ENCODE results near the gene DPP10.

The DPP10 gene

GRCh38 chr2:115584507-115584906 is 1142.1 kb downstream of the DPP10 start:
- Histone ChIP-seq H3K36me3 (ENCODE audit: control insufficient read depth in 5 of 5, insufficient read depth in 5 of 5, low read length in 5 of 5) (no peaks in the 10 kb centered on the region), H3K9me3 (ENCODE audit: control insufficient read depth in 5 of 5, low read length in 5 of 5) (no peaks in the 10 kb centered on the region), H3K4me1 (ENCODE audit: control insufficient read depth in 5 of 5, insufficient read depth in 5 of 5, low read length in 5 of 5) (no peaks in the 10 kb centered on the region), H3K9ac (ENCODE audit: low read length in 5 of 5) (no peak overlapping the region), H3K27ac (ENCODE audit: low read depth, low read length) (no peak overlapping the region), H3K4me3 (ENCODE audit: low read depth in 1 of 5, low read length in 5 of 5) (no peak overlapping the region), H3K27me3 (ENCODE audit: control insufficient read depth in 5 of 5, insufficient read depth in 4 of 5, low read length in 5 of 5) (no peaks in the 10 kb centered on the region)

- no peaks in the 10 kb centered on the region for H3K4me1 ChIP-seq (ENCODE audit: control insufficient read depth in 5 of 5, insufficient read depth in 5 of 5, low read length in 5 of 5)
- peaks cover 0 to 5% (median 2%) of the 10 kb centered on the region in 5 donors for H3K9me3 ChIP-seq (ENCODE audit: control insufficient read depth in 5 of 5, low read length in 5 of 5)
- no peak overlapping the region for H3K27ac ChIP-seq (ENCODE audit: low read depth, low read length)
- H3K9ac ChIP-seq (ENCODE audit: low read length in 5 of 5), result no peak overlapping the region
- no peak overlapping the region for H3K4me3 ChIP-seq (ENCODE audit: low read depth in 1 of 5, low read length in 5 of 5)
- H3K36me3 ChIP-seq (ENCODE audit: control insufficient read depth in 5 of 5, insufficient read depth in 5 of 5, low read length in 5 of 5), result no peaks in the 10 kb centered on the region
- no peaks in the 10 kb centered on the region for H3K27me3 ChIP-seq (ENCODE audit: control insufficient read depth in 5 of 5, insufficient read depth in 4 of 5, low read length in 5 of 5)
These were observed 1154.4 kb downstream of the DPP10 start for GRCh38 chr2:115596659-115597375.

GRCh38 chr2:115603285-115603684 is 1160.8 kb downstream of the DPP10 start:
- no peak overlapping the region for H3K4me3 ChIP-seq (ENCODE audit: low read depth in 1 of 5, low read length in 5 of 5)
- H3K9ac ChIP-seq (ENCODE audit: low read length in 5 of 5), result no peak overlapping the region
- no peak overlapping the region for H3K27ac ChIP-seq (ENCODE audit: low read depth, low read length)
- H3K9me3 ChIP-seq (ENCODE audit: control insufficient read depth in 5 of 5, low read length in 5 of 5), result no peaks in the 10 kb centered on the region
- H3K27me3 ChIP-seq (ENCODE audit: control insufficient read depth in 5 of 5, insufficient read depth in 4 of 5, low read length in 5 of 5), result no peaks in the 10 kb centered on the region
- no peaks in the 10 kb centered on the region for H3K36me3 ChIP-seq (ENCODE audit: control insufficient read depth in 5 of 5, insufficient read depth in 5 of 5, low read length in 5 of 5)
- no peaks in the 10 kb centered on the region for H3K4me1 ChIP-seq (ENCODE audit: control insufficient read depth in 5 of 5, insufficient read depth in 5 of 5, low read length in 5 of 5)

- no peak overlapping the region for H3K9ac ChIP-seq (ENCODE audit: low read length in 5 of 5)
- H3K9me3 ChIP-seq (ENCODE audit: control insufficient read depth in 5 of 5, low read length in 5 of 5), result no peaks in the 10 kb centered on the region
- H3K4me1 ChIP-seq (ENCODE audit: control insufficient read depth in 5 of 5, insufficient read depth in 5 of 5, low read length in 5 of 5), result no peaks in the 10 kb centered on the region
- H3K27me3 ChIP-seq (ENCODE audit: control insufficient read depth in 5 of 5, insufficient read depth in 4 of 5, low read length in 5 of 5), result no peaks in the 10 kb centered on the region
- no peak overlapping the region for H3K27ac ChIP-seq (ENCODE audit: low read depth, low read length)
- no peaks in the 10 kb centered on the region for H3K36me3 ChIP-seq (ENCODE audit: control insufficient read depth in 5 of 5, insufficient read depth in 5 of 5, low read length in 5 of 5)
- no peak overlapping the region for H3K4me3 ChIP-seq (ENCODE audit: low read depth in 1 of 5, low read length in 5 of 5)
These were observed 1163.9 kb downstream of the DPP10 start for GRCh38 chr2:115606350-115606749.

GRCh38 chr2:115609978-115610377 is 1167.5 kb downstream of the DPP10 start:
- Histone ChIP-seq H3K9ac (ENCODE audit: low read length in 5 of 5) (no peak overlapping the region), H3K9me3 (ENCODE audit: control insufficient read depth in 5 of 5, low read length in 5 of 5) (no peaks in the 10 kb centered on the region), H3K4me1 (ENCODE audit: control insufficient read depth in 5 of 5, insufficient read depth in 5 of 5, low read length in 5 of 5) (no peaks in the 10 kb centered on the region), H3K4me3 (ENCODE audit: low read depth in 1 of 5, low read length in 5 of 5) (no peak overlapping the region), H3K36me3 (ENCODE audit: control insufficient read depth in 5 of 5, insufficient read depth in 5 of 5, low read length in 5 of 5) (no peaks in the 10 kb centered on the region), H3K27ac (ENCODE audit: low read depth, low read length) (no peak overlapping the region), H3K27me3 (ENCODE audit: control insufficient read depth in 5 of 5, insufficient read depth in 4 of 5, low read length in 5 of 5) (no peaks in the 10 kb centered on the region)

GRCh38 chr2:115610888-115611287 is 1168.4 kb downstream of the DPP10 start:
- no peaks in the 10 kb centered on the region for H3K27me3 ChIP-seq (ENCODE audit: control insufficient read depth in 5 of 5, insufficient read depth in 4 of 5, low read length in 5 of 5)
- no peak overlapping the region for H3K9ac ChIP-seq (ENCODE audit: low read length in 5 of 5)
- H3K4me1 ChIP-seq (ENCODE audit: control insufficient read depth in 5 of 5, insufficient read depth in 5 of 5, low read length in 5 of 5), result no peaks in the 10 kb centered on the region
- no peaks in the 10 kb centered on the region for H3K36me3 ChIP-seq (ENCODE audit: control insufficient read depth in 5 of 5, insufficient read depth in 5 of 5, low read length in 5 of 5)
- H3K4me3 ChIP-seq (ENCODE audit: low read depth in 1 of 5, low read length in 5 of 5), result no peak overlapping the region
- no peaks in the 10 kb centered on the region for H3K9me3 ChIP-seq (ENCODE audit: control insufficient read depth in 5 of 5, low read length in 5 of 5)
- no peak overlapping the region for H3K27ac ChIP-seq (ENCODE audit: low read depth, low read length)

- Histone ChIP-seq H3K27ac (ENCODE audit: low read depth, low read length) (no peak overlapping the region), H3K9ac (ENCODE audit: low read length in 5 of 5) (no peak overlapping the region), H3K27me3 (ENCODE audit: control insufficient read depth in 5 of 5, insufficient read depth in 4 of 5, low read length in 5 of 5) (no peaks in the 10 kb centered on the region), H3K4me1 (ENCODE audit: control insufficient read depth in 5 of 5, insufficient read depth in 5 of 5, low read length in 5 of 5) (peaks cover 0 to 8% (median 0%) of the 10 kb centered on the region in 5 donors), H3K36me3 (ENCODE audit: control insufficient read depth in 5 of 5, insufficient read depth in 5 of 5, low read length in 5 of 5) (no peaks in the 10 kb centered on the region), H3K4me3 (ENCODE audit: low read depth in 1 of 5, low read length in 5 of 5) (no peak overlapping the region), H3K9me3 (ENCODE audit: control insufficient read depth in 5 of 5, low read length in 5 of 5) (no peaks in the 10 kb centered on the region)
These were observed 1181.9 kb downstream of the DPP10 start for GRCh38 chr2:115624332-115624731.

- H3K4me3 ChIP-seq (ENCODE audit: low read depth in 1 of 5, low read length in 5 of 5), result no peak overlapping the region
- no peak overlapping the region for H3K27ac ChIP-seq (ENCODE audit: low read depth, low read length)
- no peaks in the 10 kb centered on the region for H3K36me3 ChIP-seq (ENCODE audit: control insufficient read depth in 5 of 5, insufficient read depth in 5 of 5, low read length in 5 of 5)
- H3K27me3 ChIP-seq (ENCODE audit: control insufficient read depth in 5 of 5, insufficient read depth in 4 of 5, low read length in 5 of 5), result no peaks in the 10 kb centered on the region
- H3K4me1 ChIP-seq (ENCODE audit: control insufficient read depth in 5 of 5, insufficient read depth in 5 of 5, low read length in 5 of 5), result peaks cover 0 to 6% (median 0%) of the 10 kb centered on the region in 5 donors
- H3K9ac ChIP-seq (ENCODE audit: low read length in 5 of 5), result no peak overlapping the region
- peaks cover 0 to 15% (median 5%) of the 10 kb centered on the region in 5 donors for H3K9me3 ChIP-seq (ENCODE audit: control insufficient read depth in 5 of 5, low read length in 5 of 5)
These were observed 1192.1 kb downstream of the DPP10 start for GRCh38 chr2:115634578-115634977.

GRCh38 chr2:115635430-115635829 is 1193.0 kb downstream of the DPP10 start:
- peaks cover 0 to 15% (median 5%) of the 10 kb centered on the region in 5 donors for H3K9me3 ChIP-seq (ENCODE audit: control insufficient read depth in 5 of 5, low read length in 5 of 5)
- H3K4me3 ChIP-seq (ENCODE audit: low read depth in 1 of 5, low read length in 5 of 5), result no peak overlapping the region
- H3K27me3 ChIP-seq (ENCODE audit: control insufficient read depth in 5 of 5, insufficient read depth in 4 of 5, low read length in 5 of 5), result no peaks in the 10 kb centered on the region
- H3K9ac ChIP-seq (ENCODE audit: low read length in 5 of 5), result no peak overlapping the region
- H3K27ac ChIP-seq (ENCODE audit: low read depth, low read length), result no peak overlapping the region
- H3K4me1 ChIP-seq (ENCODE audit: control insufficient read depth in 5 of 5, insufficient read depth in 5 of 5, low read length in 5 of 5), result peaks cover 0 to 6% (median 0%) of the 10 kb centered on the region in 5 donors
- no peaks in the 10 kb centered on the region for H3K36me3 ChIP-seq (ENCODE audit: control insufficient read depth in 5 of 5, insufficient read depth in 5 of 5, low read length in 5 of 5)

GRCh38 chr2:115649731-115650130 is 1207.3 kb downstream of the DPP10 start:
- H3K27me3 ChIP-seq (ENCODE audit: control insufficient read depth in 5 of 5, insufficient read depth in 4 of 5, low read length in 5 of 5), result no peaks in the 10 kb centered on the region
- no peak overlapping the region for H3K4me3 ChIP-seq (ENCODE audit: low read depth in 1 of 5, low read length in 5 of 5)
- no peak overlapping the region for H3K9ac ChIP-seq (ENCODE audit: low read length in 5 of 5)
- H3K4me1 ChIP-seq (ENCODE audit: control insufficient read depth in 5 of 5, insufficient read depth in 5 of 5, low read length in 5 of 5), result no peaks in the 10 kb centered on the region
- H3K9me3 ChIP-seq (ENCODE audit: control insufficient read depth in 5 of 5, low read length in 5 of 5), result no peaks in the 10 kb centered on the region
- no peak overlapping the region for H3K27ac ChIP-seq (ENCODE audit: low read depth, low read length)
- H3K36me3 ChIP-seq (ENCODE audit: control insufficient read depth in 5 of 5, insufficient read depth in 5 of 5, low read length in 5 of 5), result no peaks in the 10 kb centered on the region
